Endodermal cell (in vitro differentiated cells): ENCODE data around the gene BBX. TPM values are rescaled to one million over a fixed set of nuclear protein-coding genes. Genes with fewer than 3 reads are reported as not detected.
A peak's percentile ranks its signal among the peaks of the same experiment; 100 is the strongest.

Source experiments
- DNase-seq: peaks from one replicate; pipeline ENCODE4 v3.0.0-alpha.2; 2017
- H3K27ac ChIP-seq: 2 replicates; pipeline ENCODE4 v1.5.1; 2013; ENCODE audit warnings: mild to moderate bottlenecking, low read depth, low read length, moderate library complexity
- H3K27me3 ChIP-seq: 2 replicates; pipeline ENCODE4 v1.6.1; 2013; ENCODE audit warnings: mild to moderate bottlenecking, low read length, moderate library complexity; ENCODE audit not compliant: insufficient read depth, control insufficient read depth, poor library complexity, severe bottlenecking
- H3K36me3 ChIP-seq: 2 replicates; pipeline ENCODE4 v1.7.0; 2013; ENCODE audit warnings: mild to moderate bottlenecking, low read length, moderate library complexity; ENCODE audit not compliant: control insufficient read depth, insufficient read depth
- H3K4me1 ChIP-seq: one replicate; pipeline ENCODE4 v1.7.0; 2013; ENCODE audit warnings: low read length; ENCODE audit not compliant: control insufficient read depth, insufficient read depth
- H3K4me3 ChIP-seq: 2 replicates; pipeline ENCODE4 v1.5.1; 2013; ENCODE audit warnings: mild to moderate bottlenecking, low read length, moderate library complexity
- H3K9ac ChIP-seq: 2 replicates; pipeline ENCODE4 v1.6.1; 2013; ENCODE audit warnings: mild to moderate bottlenecking, low read length, moderate library complexity; ENCODE audit not compliant: poor library complexity, severe bottlenecking; ENCODE audit errors: extremely low read depth
- H3K9me3 ChIP-seq: 2 replicates; pipeline ENCODE4 v1.6.1; 2013; ENCODE audit warnings: mild to moderate bottlenecking, low read length, moderate library complexity; ENCODE audit not compliant: control insufficient read depth
- H3K27ac Mint-ChIP-seq: 2 replicates; pipeline ENCODE4 v1.8.0; 2020; ENCODE audit warnings: mixed read lengths
- H3K27me3 Mint-ChIP-seq: 2 replicates; pipeline ENCODE4 v1.8.0; 2021; ENCODE audit warnings: mild to moderate bottlenecking, mixed read lengths; ENCODE audit not compliant: insufficient read depth
- H3K36me3 Mint-ChIP-seq: 2 replicates; pipeline ENCODE4 v1.8.0; 2020; ENCODE audit warnings: low read depth, mixed read lengths
- H3K4me1 Mint-ChIP-seq: 2 replicates; pipeline ENCODE4 v1.8.0; 2020; ENCODE audit warnings: mixed read lengths
- H3K4me3 Mint-ChIP-seq: 2 replicates; pipeline ENCODE4 v1.8.0; 2020; ENCODE audit warnings: mild to moderate bottlenecking, moderate library complexity, mixed read lengths
- H3K9me3 Mint-ChIP-seq: 2 replicates; pipeline ENCODE4 v1.8.0; 2020; ENCODE audit warnings: mild to moderate bottlenecking, mixed read lengths
- WGBS, 2 experiments: methylation state at CpG; one replicate each; pipeline versions ENCODE4 v1.1.5 to v1.1.7; 2013; ENCODE audit warnings: missing lambda C conversion rate in 2 of 2, mixed read lengths in 1 of 2; ENCODE audit not compliant: insufficient coverage in 1 of 2, insufficient read length in 1 of 2; 5-methylcytosine and 5-hydroxymethylcytosine counted together
- total RNA-seq, 2 donors: library from RNA; stranded (reverse); fragmentation: NEBNext Ultra II Directional in 1 of 2; extraction: Animal tissue kit (Norgen Biotek cat#: 25700) in 1 of 2; gene quantifications; 2 replicates in 1 of 2; 3 replicates in 1 of 2; pipeline ENCODE4 v1.2.1, GENCODE V29; 2021
- TF ChIP-seq, protein P1 (sequence below): fragments of 200-600 bp; sonication (generic); conservative IDR thresholded peaks from 2 replicates; pipeline ENCODE4 v1.5.0; 2021; ENCODE audit warnings: antibody characterized with exemption, mild to moderate bottlenecking

Gene BBX
- total RNA-seq, 2 donors from 2014 or later, result 34.2 to 41.2 TPM

- Histone ChIP-seq H3K36me3 (no peaks in the 10 kb centered on the region), H3K9ac (no peak overlapping the region), H3K9me3 (no peaks in the 10 kb centered on the region), H3K4me3 (no peak overlapping the region), H3K4me1 (peaks cover 4% of the 10 kb centered on the region), H3K27ac (peak overlapping the region; percentile 4), H3K27me3 (no peaks in the 10 kb centered on the region)
- 88% methylated on average over 1 of the region's 2 CpGs; no CpG with 5 or more reads in 1 of the 2 experiments for WGBS, 2 experiments
- DNase-seq, result no peak
- H3K27me3 Mint-ChIP-seq, result no peaks in the 10 kb centered on the region
- H3K4me3 Mint-ChIP-seq, result no peak overlapping the region
- TF ChIP-seq, protein P1, sequence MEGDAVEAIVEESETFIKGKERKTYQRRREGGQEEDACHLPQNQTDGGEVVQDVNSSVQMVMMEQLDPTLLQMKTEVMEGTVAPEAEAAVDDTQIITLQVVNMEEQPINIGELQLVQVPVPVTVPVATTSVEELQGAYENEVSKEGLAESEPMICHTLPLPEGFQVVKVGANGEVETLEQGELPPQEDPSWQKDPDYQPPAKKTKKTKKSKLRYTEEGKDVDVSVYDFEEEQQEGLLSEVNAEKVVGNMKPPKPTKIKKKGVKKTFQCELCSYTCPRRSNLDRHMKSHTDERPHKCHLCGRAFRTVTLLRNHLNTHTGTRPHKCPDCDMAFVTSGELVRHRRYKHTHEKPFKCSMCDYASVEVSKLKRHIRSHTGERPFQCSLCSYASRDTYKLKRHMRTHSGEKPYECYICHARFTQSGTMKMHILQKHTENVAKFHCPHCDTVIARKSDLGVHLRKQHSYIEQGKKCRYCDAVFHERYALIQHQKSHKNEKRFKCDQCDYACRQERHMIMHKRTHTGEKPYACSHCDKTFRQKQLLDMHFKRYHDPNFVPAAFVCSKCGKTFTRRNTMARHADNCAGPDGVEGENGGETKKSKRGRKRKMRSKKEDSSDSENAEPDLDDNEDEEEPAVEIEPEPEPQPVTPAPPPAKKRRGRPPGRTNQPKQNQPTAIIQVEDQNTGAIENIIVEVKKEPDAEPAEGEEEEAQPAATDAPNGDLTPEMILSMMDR, result no peak
- no peaks in the 10 kb centered on the region for H3K9me3 Mint-ChIP-seq
- peaks cover 14% of the 10 kb centered on the region for H3K4me1 Mint-ChIP-seq
- no peaks in the 10 kb centered on the region for H3K36me3 Mint-ChIP-seq
- H3K27ac Mint-ChIP-seq, result no peak overlapping the region
Measured at GRCh38 chr3:107641572-107642307, 119.0 kb downstream of the BBX start.

GRCh38 chr3:107643038-107643883 is 120.5 kb downstream of the BBX start:
- Histone ChIP-seq H3K36me3 (peaks cover 7% of the 10 kb centered on the region), H3K9ac (no peak overlapping the region), H3K4me1 (no peaks in the 10 kb centered on the region), H3K9me3 (no peaks in the 10 kb centered on the region), H3K27ac (no peak overlapping the region), H3K27me3 (no peaks in the 10 kb centered on the region), H3K4me3 (no peak overlapping the region)
- no peaks in the 10 kb centered on the region for H3K27me3 Mint-ChIP-seq
- H3K27ac Mint-ChIP-seq, result peak overlapping the region; percentile 39
- H3K9me3 Mint-ChIP-seq, result no peaks in the 10 kb centered on the region
- H3K4me3 Mint-ChIP-seq, result no peak overlapping the region
- DNase-seq, result peak; percentile 65
- 77 to 79% methylated on average over 3 to 6 of the region's 6 CpGs for WGBS, 2 experiments
- TF ChIP-seq, protein P1, result peak; percentile 66
- peaks cover 9% of the 10 kb centered on the region for H3K4me1 Mint-ChIP-seq
- peaks cover 4% of the 10 kb centered on the region for H3K36me3 Mint-ChIP-seq

DNA sequence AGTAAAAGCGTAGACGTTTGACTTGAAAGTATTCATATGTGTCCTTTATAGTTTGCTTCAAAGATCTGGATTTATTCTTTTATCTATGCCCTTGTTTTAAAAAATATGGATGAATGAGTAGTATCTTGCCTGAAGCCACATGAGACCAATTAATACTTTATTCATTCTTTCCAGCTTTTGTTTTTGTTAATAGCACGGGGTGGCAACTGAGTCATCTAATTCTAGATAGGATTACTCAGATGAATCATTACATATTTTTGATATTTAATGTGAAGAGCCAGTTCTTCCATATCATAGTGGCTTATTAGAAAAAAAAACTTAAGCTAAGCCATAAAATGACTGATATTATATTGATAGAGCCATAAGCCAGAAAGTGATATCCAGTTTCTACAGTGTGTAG is 121.9 kb downstream of the BBX start:
- no peak overlapping the region for H3K27ac ChIP-seq
- no peaks in the 10 kb centered on the region for H3K27me3 ChIP-seq
- peaks cover 5% of the 10 kb centered on the region for H3K9me3 ChIP-seq
- no peak overlapping the region for H3K9ac ChIP-seq
- H3K36me3 ChIP-seq, result peaks cover 18% of the 10 kb centered on the region
- H3K4me1 ChIP-seq, result no peaks in the 10 kb centered on the region
- 94% methylated on average over 2 of the region's 3 CpGs; no CpG with 5 or more reads in 1 of the 2 experiments for WGBS, 2 experiments
- peaks cover 14% of the 10 kb centered on the region for H3K36me3 Mint-ChIP-seq
- peaks cover 4% of the 10 kb centered on the region for H3K9me3 Mint-ChIP-seq
- TF ChIP-seq, protein P1, result no peak
- no peak overlapping the region for H3K4me3 Mint-ChIP-seq
- peaks cover 6% of the 10 kb centered on the region for H3K4me1 Mint-ChIP-seq
- no peaks in the 10 kb centered on the region for H3K27me3 Mint-ChIP-seq
- no peak overlapping the region for H3K27ac Mint-ChIP-seq
- H3K4me3 ChIP-seq, result no peak overlapping the region
- no peak for DNase-seq
